Natural killer cell (primary cell): Measurements from ENCODE around the gene ASAP3. TPM values are rescaled to one million over a fixed set of nuclear protein-coding genes. Genes with fewer than 3 reads are reported as not detected.

Source experiments
- ATAC-seq, 3 donors: fragments of 150-1000 bp in 2 of 3; fragments of 200-7000 bp in 1 of 3; cut with Tn5 transposase; 1 replicate in 1 of 3; 2 replicates in 2 of 3; pipeline ENCODE4 v1.10.0; 2021; ENCODE audit warnings: mild to moderate bottlenecking in 2 of 3, moderate library complexity in 2 of 3
- DNase-seq, 2 donors: peaks; one replicate each; pipeline versions ENCODE4 v3.0.0 to v3.0.0-alpha.2; 2013 to 2021; ENCODE audit warnings: mixed read lengths in 1 of 2
- H3K27ac ChIP-seq: one replicate; pipeline ENCODE4 v1.5.1; 2013; ENCODE audit warnings: mild to moderate bottlenecking, low read length
- H3K27me3 ChIP-seq: one replicate; pipeline ENCODE4 v1.6.1; 2013; ENCODE audit warnings: low read length; ENCODE audit not compliant: control insufficient read depth, insufficient read depth
- H3K36me3 ChIP-seq: one replicate; pipeline ENCODE4 v1.6.1; 2013; ENCODE audit warnings: low read length; ENCODE audit not compliant: control insufficient read depth, insufficient read depth
- H3K4me1 ChIP-seq: one replicate; pipeline ENCODE4 v1.6.1; 2013; ENCODE audit warnings: low read length; ENCODE audit not compliant: control insufficient read depth, insufficient read depth
- H3K4me3 ChIP-seq: one replicate; pipeline ENCODE4 v1.5.1; 2013; ENCODE audit warnings: low read length
- H3K9me3 ChIP-seq: one replicate; pipeline ENCODE4 v1.6.1; 2013; ENCODE audit warnings: low read length; ENCODE audit not compliant: control insufficient read depth, insufficient read depth
- H3K27ac Mint-ChIP-seq, 2 donors: one replicate each; pipeline ENCODE4 v1.8.0; 2022; ENCODE audit warnings: mild to moderate bottlenecking in 2 of 2, mixed read lengths in 2 of 2, moderate library complexity in 1 of 2
- H3K27me3 Mint-ChIP-seq, 2 donors: one replicate each; pipeline ENCODE4 v1.8.0; 2022; ENCODE audit warnings: low read depth in 2 of 2, mixed read lengths in 2 of 2
- H3K36me3 Mint-ChIP-seq: one replicate; pipeline ENCODE4 v1.8.0; 2022; ENCODE audit warnings: mixed read lengths
- H3K4me1 Mint-ChIP-seq, 2 donors: one replicate each; pipeline ENCODE4 v1.8.0; 2022; ENCODE audit warnings: mixed read lengths in 2 of 2
- H3K4me3 Mint-ChIP-seq: one replicate; pipeline ENCODE4 v1.8.0; 2022; ENCODE audit warnings: mild to moderate bottlenecking, moderate library complexity, mixed read lengths
- H3K9me3 Mint-ChIP-seq, 2 donors: one replicate each; pipeline ENCODE4 v1.8.0; 2022; ENCODE audit warnings: mixed read lengths in 2 of 2
- WGBS: methylation state at CpG from one replicate; pipeline ENCODE4 v1.1.7; 2013; ENCODE audit warnings: missing lambda C conversion rate; ENCODE audit not compliant: insufficient coverage; 5-methylcytosine and 5-hydroxymethylcytosine counted together
- intact Hi-C: fragments of 100-400 bp; cut with micrococcal nuclease; formaldehyde crosslinking; loops from one replicate; pipeline ENCODE4 v1.14.2; 2022
- total RNA-seq, 4 donors: library from RNA; stranded (reverse); fragments of 120-200 nt in 1 of 4; gene quantifications; one replicate each; pipeline versions ENCODE4 v1.2.3 to v1.2.4, GENCODE V29; 2013 to 2022
- TF ChIP-seq, protein P1 (sequence below): fragments of 200-600 bp; IDR thresholded peaks from one replicate; pipeline ENCODE4 v1.8.0; 2022; ENCODE audit warnings: antibody characterized with exemption

Gene ASAP3
- total RNA-seq, 3 donors from 2014 or later (not counting 1 experiment from before 2014, with no cell fraction given): 0.25 to 0.70 (median 0.59) TPM

DNA sequence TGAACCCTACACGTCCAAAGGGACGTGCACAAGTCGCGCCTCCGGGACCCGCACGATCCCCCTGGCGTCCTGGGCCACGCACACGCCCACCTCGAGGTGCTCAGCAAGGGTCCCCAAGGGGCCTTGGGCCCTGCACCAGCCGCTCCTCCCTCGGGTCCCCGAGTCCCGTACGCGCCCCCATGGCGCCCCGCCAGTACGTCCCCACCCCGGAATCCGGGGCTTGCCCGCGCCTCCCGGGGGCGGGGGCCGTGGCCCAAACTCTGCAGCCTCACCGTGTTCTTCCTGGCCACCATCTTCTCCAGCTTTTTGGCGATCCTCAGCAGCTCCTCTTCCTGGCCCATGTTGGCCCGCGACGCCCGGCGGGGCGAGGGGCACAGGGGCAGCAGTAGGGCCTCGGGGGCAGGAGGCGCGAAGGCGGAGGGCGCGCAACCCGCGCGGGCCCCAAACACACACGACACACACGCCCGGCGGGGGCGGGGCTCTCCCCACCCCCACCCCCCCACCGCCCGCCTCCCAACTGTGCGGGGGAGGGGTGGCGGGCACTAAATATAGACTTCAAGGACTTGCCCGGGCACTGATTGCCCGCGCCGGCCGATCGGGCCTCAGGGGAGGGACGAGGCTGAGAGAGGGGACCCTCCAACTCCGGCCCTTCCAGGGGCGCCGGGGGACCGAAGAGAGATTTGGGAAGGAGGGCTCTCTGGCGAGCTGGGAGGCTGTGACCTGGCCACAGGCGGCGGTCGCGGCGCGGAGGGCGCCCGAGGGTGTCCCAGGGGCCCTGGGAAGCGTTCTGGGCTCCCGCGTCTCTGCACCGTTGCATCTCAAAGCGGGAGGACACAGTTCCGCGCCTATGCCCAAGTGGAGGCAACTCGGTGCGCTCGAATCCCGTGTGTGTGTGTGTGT, 59.4 kb downstream of the ASAP3 start, which contains the start of gene TCEA3:
Gene TCEA3 (minus strand): TSS at position 456 of the 900 bp plus-strand sequence. CDS start 115 bp downstream, at position 341.
- no peaks in the 10 kb centered on the region for H3K9me3 Mint-ChIP-seq
- no peak within 1 kb of the TSS for H3K27ac ChIP-seq
- no peaks in the 10 kb centered on the region for H3K36me3 ChIP-seq
- DNase-seq (peak; percentile 20 to 54), ATAC-seq (peak in 2 of 3 donors; percentile 33 to 44)
- H3K4me3 ChIP-seq: peak within 1 kb of the TSS; percentile 20
- intact Hi-C loops: no loop called here
- peak within 1 kb of the TSS; percentile 89 for H3K4me3 Mint-ChIP-seq
- H3K27me3 ChIP-seq: peaks cover 7% of the 10 kb centered on the region
- peaks cover 36% of the 10 kb centered on the region in 2 donors for H3K27me3 Mint-ChIP-seq
- H3K27ac Mint-ChIP-seq: peak within 1 kb of the TSS in 1 of 2 donors; percentile 70
- H3K4me1 ChIP-seq: peaks cover 35% of the 10 kb centered on the region
- 2% methylated on average over 71 of the region's 84 CpGs for WGBS
- peaks cover 24 to 29% of the 10 kb centered on the region in 2 donors for H3K4me1 Mint-ChIP-seq
- H3K36me3 Mint-ChIP-seq: no peaks in the 10 kb centered on the region
- H3K9me3 ChIP-seq: no peaks in the 10 kb centered on the region
- TF ChIP-seq, protein P1, sequence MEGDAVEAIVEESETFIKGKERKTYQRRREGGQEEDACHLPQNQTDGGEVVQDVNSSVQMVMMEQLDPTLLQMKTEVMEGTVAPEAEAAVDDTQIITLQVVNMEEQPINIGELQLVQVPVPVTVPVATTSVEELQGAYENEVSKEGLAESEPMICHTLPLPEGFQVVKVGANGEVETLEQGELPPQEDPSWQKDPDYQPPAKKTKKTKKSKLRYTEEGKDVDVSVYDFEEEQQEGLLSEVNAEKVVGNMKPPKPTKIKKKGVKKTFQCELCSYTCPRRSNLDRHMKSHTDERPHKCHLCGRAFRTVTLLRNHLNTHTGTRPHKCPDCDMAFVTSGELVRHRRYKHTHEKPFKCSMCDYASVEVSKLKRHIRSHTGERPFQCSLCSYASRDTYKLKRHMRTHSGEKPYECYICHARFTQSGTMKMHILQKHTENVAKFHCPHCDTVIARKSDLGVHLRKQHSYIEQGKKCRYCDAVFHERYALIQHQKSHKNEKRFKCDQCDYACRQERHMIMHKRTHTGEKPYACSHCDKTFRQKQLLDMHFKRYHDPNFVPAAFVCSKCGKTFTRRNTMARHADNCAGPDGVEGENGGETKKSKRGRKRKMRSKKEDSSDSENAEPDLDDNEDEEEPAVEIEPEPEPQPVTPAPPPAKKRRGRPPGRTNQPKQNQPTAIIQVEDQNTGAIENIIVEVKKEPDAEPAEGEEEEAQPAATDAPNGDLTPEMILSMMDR: no peak

DNA sequence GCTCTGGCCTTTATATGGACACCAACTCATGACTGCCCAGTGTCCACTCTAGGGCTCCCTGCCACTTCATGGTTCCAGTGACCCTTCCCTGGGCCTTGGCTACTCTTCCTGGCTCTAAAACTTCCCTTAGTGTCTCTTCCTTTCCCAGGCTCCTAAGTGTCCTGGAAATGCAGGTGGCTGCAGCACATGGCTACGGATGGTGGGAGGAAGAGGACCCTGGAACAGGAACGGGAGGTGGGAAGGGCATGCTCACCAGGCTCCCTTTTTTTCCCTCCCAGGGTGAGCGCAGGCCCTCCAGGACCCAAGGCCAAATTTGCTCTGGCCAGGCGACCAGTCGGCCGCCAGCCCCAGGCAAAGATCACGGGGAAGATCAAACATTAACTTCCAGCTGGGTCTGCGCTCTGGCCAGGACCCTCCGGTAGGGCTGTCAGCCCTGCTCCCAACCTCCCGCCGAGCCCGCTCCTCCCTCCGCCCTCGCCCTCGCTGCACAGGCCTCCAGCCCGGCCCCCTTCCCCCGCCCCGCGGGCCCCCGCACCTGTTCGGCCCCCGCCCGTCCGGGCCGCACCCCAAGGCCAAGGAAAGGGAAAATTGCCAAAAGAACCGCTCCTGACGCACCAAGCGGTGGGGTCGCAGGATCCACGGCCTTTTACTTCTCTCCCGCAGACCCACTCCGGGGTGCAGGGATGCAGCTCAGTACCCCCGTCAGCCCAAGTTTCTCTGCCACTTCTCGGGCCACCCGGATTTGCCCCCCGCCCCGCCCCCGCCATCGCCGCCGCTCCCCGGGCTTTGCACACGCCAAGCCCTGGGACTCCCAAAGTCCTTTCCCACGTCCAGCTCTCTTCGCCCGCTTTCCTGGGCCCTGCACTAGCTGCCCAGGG, 60.3 kb downstream of the ASAP3 start:
- H3K36me3 ChIP-seq: no peaks in the 10 kb centered on the region
- no peaks in the 10 kb centered on the region for H3K9me3 ChIP-seq
- H3K4me1 ChIP-seq: peaks cover 35% of the 10 kb centered on the region
- no peak for ATAC-seq
- peak in 1 of 2 donors; percentile 25 for DNase-seq
- intact Hi-C loops: no loop called here
- TF ChIP-seq, protein P1: no peak
- Mint-ChIP-seq H3K4me1 (peaks cover 24 to 29% of the 10 kb centered on the region in 2 donors), H3K9me3 (no peaks in the 10 kb centered on the region), H3K27ac (no peak overlapping the region), H3K27me3 (peaks cover 30 to 33% of the 10 kb centered on the region in 2 donors), H3K36me3 (no peaks in the 10 kb centered on the region), H3K4me3 (peak overlapping the region; percentile 65)
- H3K4me3 ChIP-seq: peak overlapping the region; percentile 20
- H3K27me3 ChIP-seq: peaks cover 7% of the 10 kb centered on the region
- WGBS: 26% methylated on average over 45 of the region's 46 CpGs
- H3K27ac ChIP-seq: no peak overlapping the region

DNA sequence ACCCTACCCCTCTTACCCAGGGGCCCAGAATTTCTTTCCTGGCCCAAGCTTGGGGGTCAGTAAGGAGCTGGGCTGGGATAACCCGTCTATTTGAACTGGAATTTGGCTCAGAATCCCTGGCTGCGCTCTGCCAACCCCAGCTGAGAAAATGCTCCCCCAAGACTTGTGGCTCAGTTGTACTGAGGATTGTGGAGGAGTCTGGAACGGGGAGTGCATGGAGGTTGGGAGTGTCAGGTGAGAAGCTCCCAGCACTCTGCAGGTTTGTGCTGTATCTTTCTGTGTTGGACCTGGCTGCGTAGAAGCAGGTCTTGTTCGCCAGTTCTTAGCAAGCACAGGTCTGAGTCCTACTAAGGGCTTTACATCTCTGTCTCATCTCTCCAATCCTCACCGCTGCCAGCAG, 61.0 kb downstream of the ASAP3 start:
- Histone ChIP-seq H3K9me3 (no peaks in the 10 kb centered on the region), H3K27me3 (peaks cover 7% of the 10 kb centered on the region), H3K27ac (no peak overlapping the region), H3K4me1 (peaks cover 35% of the 10 kb centered on the region), H3K36me3 (no peaks in the 10 kb centered on the region), H3K4me3 (no peak overlapping the region)
- ATAC-seq (no peak), DNase-seq (peak in 1 of 2 donors; percentile 36)
- intact Hi-C loops: no loop called here
- TF ChIP-seq, protein P1: no peak
- no peaks in the 10 kb centered on the region for H3K36me3 Mint-ChIP-seq
- no peak overlapping the region for H3K4me3 Mint-ChIP-seq
- peaks cover 23 to 26% of the 10 kb centered on the region in 2 donors for H3K27me3 Mint-ChIP-seq
- H3K27ac Mint-ChIP-seq: no peak overlapping the region
- H3K9me3 Mint-ChIP-seq: no peaks in the 10 kb centered on the region
- peaks cover 24 to 29% of the 10 kb centered on the region in 2 donors for H3K4me1 Mint-ChIP-seq
- 85% methylated on average over 6 of the region's 6 CpGs for WGBS
